Activated T-cell treated with anti-CD3 and anti-CD28 coated beads, Interleukin-2, amount 50 U/mL, for 4 hours (primary cell): ENCODE data around the gene VSX1. TPM values are rescaled to one million over a fixed set of nuclear protein-coding genes. Genes with fewer than 3 reads are reported as not detected.

ENCODE experiments used
- total RNA-seq, 3 donors: library from RNA; stranded (reverse); gene quantifications; one replicate each; pipeline ENCODE4 v1.2.1, GENCODE V29; 2021

Gene VSX1
- total RNA-seq, 3 donors from 2014 or later: not detected

Other genes starting within 250 kb of the VSX1 start
- gene CST7, start 132.9 kb downstream of the VSX1 start, total RNA-seq: 10 to 100 TPM; 21.3 to 49.7 (median 46.9) TPM
- 10 to 100 TPM; 58.8 to 61.9 (median 61.4) TPM for gene APMAP, start 89.4 kb downstream of the VSX1 start, total RNA-seq
- gene ACSS1, start 24.0 kb downstream of the VSX1 start, total RNA-seq: 1 to 10 TPM; 5.4 to 8.8 (median 8.0) TPM
- gene ENTPD6, start 113.6 kb upstream of the VSX1 start, total RNA-seq: 10 to 100 TPM; 43.4 to 51.2 (median 47.1) TPM
- 10 to 100 TPM; 32.5 to 37.6 (median 34.6) TPM for gene PYGB, start 165.9 kb upstream of the VSX1 start, total RNA-seq